ENCODE measurements around the gene RASL11B. TPM values are rescaled to one million over a fixed set of nuclear protein-coding genes. Genes with fewer than 3 reads are reported as not detected.

The RASL11B gene
- total and polyA plus RNA-seq, 2 experiments from 2014 or later = 7.6 to 8.9 TPM

DNA sequence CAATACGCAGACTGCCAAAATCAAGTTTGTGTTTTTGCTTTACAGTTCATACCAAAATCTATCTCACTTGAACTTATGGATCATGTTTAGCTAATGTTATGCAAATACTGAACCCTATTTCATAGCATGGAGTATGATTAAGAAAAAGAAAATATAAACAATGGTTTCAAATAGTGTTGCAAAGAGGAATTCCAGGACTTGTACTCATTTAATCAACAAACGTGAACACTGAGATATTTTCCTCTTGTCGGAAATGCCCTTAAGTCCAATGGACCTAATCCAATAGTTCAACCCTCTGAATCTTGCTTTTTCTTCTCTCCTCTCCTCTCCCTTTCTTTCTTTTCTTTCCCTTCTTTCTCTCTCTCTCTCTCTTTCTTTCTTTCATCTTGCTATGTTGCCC, 30.8 kb downstream of the RASL11B start:
- no peaks in the 10 kb centered on the region for H3K27me3 ChIP-seq

GRCh38 chr4:52894443-52894842, 32.3 kb downstream of the RASL11B start:
- Histone ChIP-seq H3K27ac (peak overlapping the region; percentile 9), H3K9me3 (ENCODE audit: low read depth) (no peaks in the 10 kb centered on the region), H3K79me2 (no peaks in the 10 kb centered on the region), H3K4me3 (no peak overlapping the region), H3K4me1 (ENCODE audit: insufficient read depth) (no peaks in the 10 kb centered on the region), H4K20me1 (ENCODE audit: insufficient read depth, poor library complexity, severe bottlenecking) (no peaks in the 10 kb centered on the region), H3K27me3 (no peaks in the 10 kb centered on the region), H2AFZ (no peak overlapping the region), H3K36me3 (replicated peaks; ENCODE audit: insufficient read depth, low read depth) (no peaks in the 10 kb centered on the region), H3K4me2 (no peak overlapping the region), H3K9me2 (replicated peaks; ENCODE audit: insufficient read depth) (no peaks in the 10 kb centered on the region)
- 59% methylated on average over 1 of the region's 1 CpG for WGBS (ENCODE audit: low lambda C conversion rate, missing lambda C conversion rate)
- TF ChIP-seq EZH2phosphoT487 (IDR thresholded peaks at IDR 0.05; ENCODE audit: low read depth, severe bottlenecking, unreplicated experiment) (no peak), CTCF (IDR thresholded peaks at IDR 0.05; ENCODE audit: poor library complexity) (no peak), EZH2 (IDR thresholded peaks at IDR 0.05; ENCODE audit: borderline replicate concordance) (no peak)
- no peak for DNase-seq (ENCODE audit: low spot score)

More for the DNA sequence above, 30.8 kb downstream of the RASL11B start:
- DNase-seq (ENCODE audit: low spot score) = no peak
- Histone ChIP-seq H2AFZ (no peak overlapping the region), H3K79me2 (no peaks in the 10 kb centered on the region), H3K36me3 (replicated peaks; ENCODE audit: insufficient read depth, low read depth) (no peaks in the 10 kb centered on the region), H4K20me1 (ENCODE audit: insufficient read depth, poor library complexity, severe bottlenecking) (no peaks in the 10 kb centered on the region), H3K27ac (no peak overlapping the region), H3K9me3 (ENCODE audit: low read depth) (no peaks in the 10 kb centered on the region), H3K9me2 (replicated peaks; ENCODE audit: insufficient read depth) (no peaks in the 10 kb centered on the region), H3K4me2 (no peak overlapping the region), H3K4me3 (no peak overlapping the region), H3K4me1 (ENCODE audit: insufficient read depth) (peaks cover 3% of the 10 kb centered on the region)
- 83% methylated on average over 3 of the region's 3 CpGs for WGBS (ENCODE audit: low lambda C conversion rate, missing lambda C conversion rate)
- TF ChIP-seq EZH2 (IDR thresholded peaks at IDR 0.05; ENCODE audit: borderline replicate concordance) (no peak), EZH2phosphoT487 (IDR thresholded peaks at IDR 0.05; ENCODE audit: low read depth, severe bottlenecking, unreplicated experiment) (no peak), CTCF (IDR thresholded peaks at IDR 0.05; ENCODE audit: poor library complexity) (no peak)

DNA sequence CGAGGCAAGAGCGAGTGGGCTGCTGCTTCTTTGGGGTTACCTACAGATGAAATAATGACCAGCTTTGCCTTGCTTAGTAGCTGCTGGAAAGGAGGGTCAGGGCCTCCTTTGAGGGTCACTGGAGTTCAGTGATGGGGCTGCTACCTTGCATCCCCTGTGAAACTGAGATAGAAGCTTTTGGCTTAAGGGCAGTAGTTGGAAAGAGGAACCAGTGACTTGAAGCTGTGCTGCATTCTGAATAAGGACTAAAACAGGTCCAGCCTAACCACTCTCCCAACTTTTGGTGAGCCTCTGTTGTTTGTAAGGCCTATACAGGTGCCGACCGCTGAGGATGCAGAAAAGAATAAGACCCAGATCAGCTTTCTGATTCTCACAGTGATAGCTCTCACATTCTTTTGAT, 41.2 kb downstream of the RASL11B start:
- Histone ChIP-seq H3K4me3 (no peak overlapping the region), H3K4me2 (no peak overlapping the region), H4K20me1 (ENCODE audit: insufficient read depth, poor library complexity, severe bottlenecking) (no peaks in the 10 kb centered on the region), H3K4me1 (ENCODE audit: insufficient read depth) (peaks cover 6% of the 10 kb centered on the region), H3K9me3 (ENCODE audit: low read depth) (no peaks in the 10 kb centered on the region), H3K36me3 (replicated peaks; ENCODE audit: insufficient read depth, low read depth) (no peaks in the 10 kb centered on the region), H3K27me3 (no peaks in the 10 kb centered on the region), H3K9me2 (replicated peaks; ENCODE audit: insufficient read depth) (no peaks in the 10 kb centered on the region), H3K79me2 (no peaks in the 10 kb centered on the region), H2AFZ (no peak overlapping the region), H3K27ac (no peak overlapping the region)
- DNase-seq (ENCODE audit: low spot score) = no peak
- TF ChIP-seq CTCF (IDR thresholded peaks at IDR 0.05; ENCODE audit: poor library complexity) (no peak), EZH2 (IDR thresholded peaks at IDR 0.05; ENCODE audit: borderline replicate concordance) (no peak), EZH2phosphoT487 (IDR thresholded peaks at IDR 0.05; ENCODE audit: low read depth, severe bottlenecking, unreplicated experiment) (no peak)
- WGBS (ENCODE audit: low lambda C conversion rate, missing lambda C conversion rate) = 95% methylated on average over 4 of the region's 4 CpGs

DNA sequence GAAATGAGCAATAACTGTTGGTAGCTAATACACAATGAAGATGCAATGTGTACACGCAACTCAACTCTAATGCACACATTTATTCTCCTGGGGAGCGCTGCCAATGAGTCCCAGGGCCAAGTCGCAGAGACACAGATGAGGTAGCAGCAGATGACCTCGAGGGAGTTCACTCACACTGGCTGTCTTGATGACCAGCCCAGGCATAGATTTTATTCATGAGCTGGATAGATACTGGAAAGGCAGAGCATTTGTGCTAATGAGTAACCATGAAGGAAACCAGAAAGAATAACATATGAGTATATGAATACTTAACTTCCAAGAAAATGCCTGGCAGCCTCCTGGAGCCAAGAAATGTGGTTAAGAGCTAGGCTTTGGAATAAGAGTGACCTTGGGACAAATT, 42.3 kb downstream of the RASL11B start:
- no peak overlapping the region for H3K4me3 ChIP-seq
- no peak overlapping the region for H2AFZ ChIP-seq
- H4K20me1 ChIP-seq (ENCODE audit: insufficient read depth, poor library complexity, severe bottlenecking) = no peaks in the 10 kb centered on the region
- no peak overlapping the region for H3K4me2 ChIP-seq
- WGBS (ENCODE audit: low lambda C conversion rate, missing lambda C conversion rate) = 92% methylated on average over 4 of the region's 4 CpGs
- no peaks in the 10 kb centered on the region for H3K27me3 ChIP-seq
- no peaks in the 10 kb centered on the region for H3K79me2 ChIP-seq
- peaks cover 6% of the 10 kb centered on the region for H3K4me1 ChIP-seq (ENCODE audit: insufficient read depth)
- TF ChIP-seq EZH2 (IDR thresholded peaks at IDR 0.05; ENCODE audit: borderline replicate concordance) (no peak), CTCF (IDR thresholded peaks at IDR 0.05; ENCODE audit: poor library complexity) (no peak), EZH2phosphoT487 (IDR thresholded peaks at IDR 0.05; ENCODE audit: low read depth, severe bottlenecking, unreplicated experiment) (no peak)
- H3K9me3 ChIP-seq (ENCODE audit: low read depth) = no peaks in the 10 kb centered on the region
- H3K27ac ChIP-seq = no peak overlapping the region
- no peaks in the 10 kb centered on the region for H3K9me2 ChIP-seq (replicated peaks; ENCODE audit: insufficient read depth)
- H3K36me3 ChIP-seq (replicated peaks; ENCODE audit: insufficient read depth, low read depth) = no peaks in the 10 kb centered on the region
- DNase-seq (ENCODE audit: low spot score) = no peak

Data from hepatocyte (in vitro differentiated cells).